ENCODE measurements around the gene EIF2D.

GRCh38 chr1:206658264-206658980 is 46.2 kb upstream of the EIF2D start:
- TF ChIP-seq, protein P1, sequence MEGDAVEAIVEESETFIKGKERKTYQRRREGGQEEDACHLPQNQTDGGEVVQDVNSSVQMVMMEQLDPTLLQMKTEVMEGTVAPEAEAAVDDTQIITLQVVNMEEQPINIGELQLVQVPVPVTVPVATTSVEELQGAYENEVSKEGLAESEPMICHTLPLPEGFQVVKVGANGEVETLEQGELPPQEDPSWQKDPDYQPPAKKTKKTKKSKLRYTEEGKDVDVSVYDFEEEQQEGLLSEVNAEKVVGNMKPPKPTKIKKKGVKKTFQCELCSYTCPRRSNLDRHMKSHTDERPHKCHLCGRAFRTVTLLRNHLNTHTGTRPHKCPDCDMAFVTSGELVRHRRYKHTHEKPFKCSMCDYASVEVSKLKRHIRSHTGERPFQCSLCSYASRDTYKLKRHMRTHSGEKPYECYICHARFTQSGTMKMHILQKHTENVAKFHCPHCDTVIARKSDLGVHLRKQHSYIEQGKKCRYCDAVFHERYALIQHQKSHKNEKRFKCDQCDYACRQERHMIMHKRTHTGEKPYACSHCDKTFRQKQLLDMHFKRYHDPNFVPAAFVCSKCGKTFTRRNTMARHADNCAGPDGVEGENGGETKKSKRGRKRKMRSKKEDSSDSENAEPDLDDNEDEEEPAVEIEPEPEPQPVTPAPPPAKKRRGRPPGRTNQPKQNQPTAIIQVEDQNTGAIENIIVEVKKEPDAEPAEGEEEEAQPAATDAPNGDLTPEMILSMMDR (conservative IDR thresholded peaks at IDR 0.05; ENCODE audit: low read depth, low read length): peak; percentile 95
- no peak for TF ChIP-seq EZH2 (IDR thresholded peaks at IDR 0.05; ENCODE audit: low read length, unreplicated experiment)
- TF ChIP-seq EZH2phosphoT487 (IDR thresholded peaks at IDR 0.05; ENCODE audit: borderline replicate concordance, low read length): no peak

Measured in PC-3 (cell line).